Peyer's patch (tissue), 4 donors: Measurements from ENCODE around the gene FPR2.

ENCODE experiments used
- POLR2A ChIP-seq, 2 donors: fragments of 450-650 bp; IDR thresholded peaks; one replicate each; pipeline ENCODE4 v1.5.1; 2017; ENCODE audit warnings: antibody characterized with exemption in 2 of 2, mild to moderate bottlenecking in 2 of 2, moderate library complexity in 2 of 2
- TF ChIP-seq, protein P1 (sequence below), 6 experiments: fragments of 450-650 bp in 4 of 6; fragments of 200-600 bp in 2 of 6; sonication (generic) in 1 of 6; IDR thresholded peaks; one replicate each; pipeline ENCODE4 v1.5.1; 2017 to 2019; ENCODE audit warnings: antibody characterized with exemption in 6 of 6, mild to moderate bottlenecking in 3 of 6, moderate library complexity in 1 of 6

- TF ChIP-seq, protein P1, sequence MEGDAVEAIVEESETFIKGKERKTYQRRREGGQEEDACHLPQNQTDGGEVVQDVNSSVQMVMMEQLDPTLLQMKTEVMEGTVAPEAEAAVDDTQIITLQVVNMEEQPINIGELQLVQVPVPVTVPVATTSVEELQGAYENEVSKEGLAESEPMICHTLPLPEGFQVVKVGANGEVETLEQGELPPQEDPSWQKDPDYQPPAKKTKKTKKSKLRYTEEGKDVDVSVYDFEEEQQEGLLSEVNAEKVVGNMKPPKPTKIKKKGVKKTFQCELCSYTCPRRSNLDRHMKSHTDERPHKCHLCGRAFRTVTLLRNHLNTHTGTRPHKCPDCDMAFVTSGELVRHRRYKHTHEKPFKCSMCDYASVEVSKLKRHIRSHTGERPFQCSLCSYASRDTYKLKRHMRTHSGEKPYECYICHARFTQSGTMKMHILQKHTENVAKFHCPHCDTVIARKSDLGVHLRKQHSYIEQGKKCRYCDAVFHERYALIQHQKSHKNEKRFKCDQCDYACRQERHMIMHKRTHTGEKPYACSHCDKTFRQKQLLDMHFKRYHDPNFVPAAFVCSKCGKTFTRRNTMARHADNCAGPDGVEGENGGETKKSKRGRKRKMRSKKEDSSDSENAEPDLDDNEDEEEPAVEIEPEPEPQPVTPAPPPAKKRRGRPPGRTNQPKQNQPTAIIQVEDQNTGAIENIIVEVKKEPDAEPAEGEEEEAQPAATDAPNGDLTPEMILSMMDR (IDR thresholded peaks at IDR 0.05) = no peak
- no peak for TF ChIP-seq POLR2A (IDR thresholded peaks at IDR 0.05)
These were observed 49.3 kb upstream of the FPR2 start for GRCh38 chr19:51711702-51712101.
